Measurements from ENCODE around the gene TSPEAR. TPM values are rescaled to one million over a fixed set of nuclear protein-coding genes. Genes with fewer than 3 reads are reported as not detected.

Gene TSPEAR
- total and polyA plus RNA-seq, 2 donors (not counting 1 experiment from before 2014, with no cell fraction given) = not detected

DNA sequence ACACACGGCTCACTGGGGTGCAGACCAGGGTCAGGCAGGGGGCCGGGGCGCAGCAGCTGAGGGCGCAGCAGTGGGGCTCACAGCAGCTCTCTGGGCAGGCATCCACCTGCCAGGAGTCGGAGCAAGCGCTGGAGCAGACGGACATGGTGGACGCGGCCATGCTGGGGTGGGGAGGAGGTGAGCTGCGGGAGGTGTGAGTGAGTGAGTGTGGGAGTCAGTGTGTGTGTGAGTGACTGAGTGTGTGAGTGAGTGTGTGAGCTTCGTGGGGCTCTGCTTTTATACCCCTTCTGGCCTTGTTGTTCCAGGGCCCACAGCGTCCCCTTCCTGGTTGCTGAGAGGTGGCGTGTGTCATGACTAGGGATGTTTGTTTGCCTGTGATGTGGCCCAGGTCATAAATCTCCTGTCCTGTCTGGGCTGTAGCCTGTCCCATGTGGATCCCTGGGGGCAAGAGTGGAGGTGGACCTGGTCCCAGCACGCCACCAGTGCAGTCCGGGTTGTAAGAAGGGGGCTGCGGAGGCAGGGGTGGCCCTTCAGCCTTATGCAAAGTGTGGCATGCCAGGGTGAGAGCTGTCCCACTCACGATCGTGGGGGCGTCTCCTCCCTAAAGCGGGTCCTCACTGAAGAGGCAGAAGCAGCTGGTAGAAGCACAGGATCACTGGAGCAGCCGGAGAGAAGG is 171.2 kb downstream of the TSPEAR start, which contains the start of gene KRTAP10-1:
Gene KRTAP10-1, minus strand, starts transcription at position 205 of the 676 bp plus-strand sequence. Its CDS starts 45 bp downstream, at position 160.
- no peaks in the 10 kb centered on the region for H3K27me3 ChIP-seq (ENCODE audit: control insufficient read depth, insufficient read depth, low read length)
- H3K79me2 ChIP-seq (ENCODE audit: control insufficient read depth, insufficient read depth, low read length) = no peaks in the 10 kb centered on the region
- DNase-seq (ENCODE audit: low read depth in 2 of 2) = no peak
- TF ChIP-seq, protein P1, sequence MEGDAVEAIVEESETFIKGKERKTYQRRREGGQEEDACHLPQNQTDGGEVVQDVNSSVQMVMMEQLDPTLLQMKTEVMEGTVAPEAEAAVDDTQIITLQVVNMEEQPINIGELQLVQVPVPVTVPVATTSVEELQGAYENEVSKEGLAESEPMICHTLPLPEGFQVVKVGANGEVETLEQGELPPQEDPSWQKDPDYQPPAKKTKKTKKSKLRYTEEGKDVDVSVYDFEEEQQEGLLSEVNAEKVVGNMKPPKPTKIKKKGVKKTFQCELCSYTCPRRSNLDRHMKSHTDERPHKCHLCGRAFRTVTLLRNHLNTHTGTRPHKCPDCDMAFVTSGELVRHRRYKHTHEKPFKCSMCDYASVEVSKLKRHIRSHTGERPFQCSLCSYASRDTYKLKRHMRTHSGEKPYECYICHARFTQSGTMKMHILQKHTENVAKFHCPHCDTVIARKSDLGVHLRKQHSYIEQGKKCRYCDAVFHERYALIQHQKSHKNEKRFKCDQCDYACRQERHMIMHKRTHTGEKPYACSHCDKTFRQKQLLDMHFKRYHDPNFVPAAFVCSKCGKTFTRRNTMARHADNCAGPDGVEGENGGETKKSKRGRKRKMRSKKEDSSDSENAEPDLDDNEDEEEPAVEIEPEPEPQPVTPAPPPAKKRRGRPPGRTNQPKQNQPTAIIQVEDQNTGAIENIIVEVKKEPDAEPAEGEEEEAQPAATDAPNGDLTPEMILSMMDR (conservative IDR thresholded peaks at IDR 0.05 in 1 of 2, IDR thresholded peaks at IDR 0.05 in 1 of 2; ENCODE audit: low read depth in 1 of 2, low read length in 2 of 2) = no peak
- no peak for TF ChIP-seq EZH2 (IDR thresholded peaks at IDR 0.05; ENCODE audit: low read length, missing control alignments)
- no peaks in the 10 kb centered on the region for H3K9me3 ChIP-seq (ENCODE audit: control insufficient read depth, insufficient read depth, low read depth, low read length)
- no peak within 1 kb of the TSS for H3K27ac ChIP-seq (ENCODE audit: insufficient read depth, low read length)
- no peak within 1 kb of the TSS for H3K4me2 ChIP-seq (ENCODE audit: extremely low read depth, insufficient read depth, low read length)
- no peak within 1 kb of the TSS for H3K4me3 ChIP-seq (replicated peaks in 1 of 4; ENCODE audit: control extremely low read depth in 1 of 4, insufficient read depth in 1 of 4, low read depth in 3 of 4, low read length in 4 of 4)
- no peaks in the 10 kb centered on the region for H4K20me1 ChIP-seq (ENCODE audit: control insufficient read depth, extremely low read depth, insufficient read depth, low read length)
- no peaks in the 10 kb centered on the region for H3K36me3 ChIP-seq (ENCODE audit: control insufficient read depth, insufficient read depth, low read length)
- H3K9ac ChIP-seq (ENCODE audit: insufficient read depth, low read length) = no peak within 1 kb of the TSS
- H3K4me1 ChIP-seq (ENCODE audit: control insufficient read depth, extremely low read depth, insufficient read depth, low read length) = no peaks in the 10 kb centered on the region
- H2AFZ ChIP-seq (ENCODE audit: low read length) = no peak within 1 kb of the TSS

- no peak overlapping the region for H3K9ac ChIP-seq (ENCODE audit: insufficient read depth, low read length)
- no peaks in the 10 kb centered on the region for H3K9me3 ChIP-seq (ENCODE audit: control insufficient read depth, insufficient read depth, low read depth, low read length)
- no peak overlapping the region for H2AFZ ChIP-seq (ENCODE audit: low read length)
- TF ChIP-seq, protein P1 (conservative IDR thresholded peaks at IDR 0.05 in 1 of 2, IDR thresholded peaks at IDR 0.05 in 1 of 2; ENCODE audit: low read depth in 1 of 2, low read length in 2 of 2) = no peak
- TF ChIP-seq EZH2 (IDR thresholded peaks at IDR 0.05; ENCODE audit: low read length, missing control alignments) = no peak
- no peaks in the 10 kb centered on the region for H4K20me1 ChIP-seq (ENCODE audit: control insufficient read depth, extremely low read depth, insufficient read depth, low read length)
- no peak overlapping the region for H3K4me2 ChIP-seq (ENCODE audit: extremely low read depth, insufficient read depth, low read length)
- no peak for DNase-seq (ENCODE audit: low read depth in 2 of 2)
- no peaks in the 10 kb centered on the region for H3K4me1 ChIP-seq (ENCODE audit: control insufficient read depth, extremely low read depth, insufficient read depth, low read length)
- no peak overlapping the region for H3K27ac ChIP-seq (ENCODE audit: insufficient read depth, low read length)
- H3K36me3 ChIP-seq (ENCODE audit: control insufficient read depth, insufficient read depth, low read length) = no peaks in the 10 kb centered on the region
- H3K79me2 ChIP-seq (ENCODE audit: control insufficient read depth, insufficient read depth, low read length) = no peaks in the 10 kb centered on the region
- no peaks in the 10 kb centered on the region for H3K27me3 ChIP-seq (ENCODE audit: control insufficient read depth, insufficient read depth, low read length)
- H3K4me3 ChIP-seq (replicated peaks in 1 of 4; ENCODE audit: control extremely low read depth in 1 of 4, insufficient read depth in 1 of 4, low read depth in 3 of 4, low read length in 4 of 4) = no peak overlapping the region
Measured at GRCh38 chr21:44539046-44539445, 172.3 kb downstream of the TSPEAR start.

DNA sequence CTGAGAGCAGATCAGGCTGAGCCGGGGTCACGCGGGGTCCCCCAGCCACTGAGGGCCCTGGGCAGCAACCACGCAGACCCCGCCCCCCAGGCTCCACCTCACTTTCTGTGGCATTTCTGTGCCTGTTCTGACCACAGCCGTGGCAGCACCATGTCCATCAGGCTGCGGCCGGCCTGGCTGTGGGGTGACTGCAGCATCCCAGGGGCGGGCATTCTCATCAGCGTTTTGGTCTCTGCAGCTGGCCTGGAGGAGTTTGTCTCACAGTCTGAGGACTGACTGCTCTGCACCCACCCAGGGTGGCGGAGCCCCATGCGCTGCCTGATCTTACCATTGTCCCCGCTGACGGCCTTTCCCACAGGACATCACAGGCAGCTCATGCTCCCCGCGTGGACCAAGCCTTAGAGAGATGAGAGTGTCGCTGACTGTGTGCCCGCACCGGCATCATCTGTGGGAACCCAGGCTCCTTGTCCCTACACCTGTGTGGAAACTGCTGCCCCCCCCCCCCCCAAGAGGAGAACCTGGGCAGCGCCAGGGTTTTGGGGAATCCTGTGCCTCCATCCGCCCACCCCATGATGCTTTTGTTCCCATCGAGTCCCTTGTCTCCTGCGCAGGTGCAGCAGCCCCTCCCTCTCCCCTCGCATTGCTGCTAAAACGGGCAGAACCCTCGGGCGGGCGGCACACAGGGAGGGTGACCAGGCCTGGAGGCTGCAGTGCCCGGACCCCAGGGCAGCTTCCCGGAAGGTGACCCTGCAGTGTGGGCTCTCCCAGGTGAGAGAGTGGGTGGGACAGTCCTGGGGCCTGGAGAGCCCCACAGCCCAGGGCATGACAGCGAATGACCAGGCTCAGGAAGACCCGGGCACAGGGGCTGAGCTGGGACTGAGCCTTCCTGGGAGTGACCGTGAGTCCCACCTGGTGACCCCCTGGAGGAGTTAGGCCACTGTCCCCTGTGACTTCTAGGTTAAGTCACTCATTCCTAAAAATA is 173.2 kb downstream of the TSPEAR start:
- Histone ChIP-seq H3K4me2 (ENCODE audit: extremely low read depth, insufficient read depth, low read length) (no peak overlapping the region), H3K27ac (ENCODE audit: insufficient read depth, low read length) (no peak overlapping the region), H2AFZ (ENCODE audit: low read length) (no peak overlapping the region), H3K4me1 (ENCODE audit: control insufficient read depth, extremely low read depth, insufficient read depth, low read length) (no peaks in the 10 kb centered on the region), H3K9ac (ENCODE audit: insufficient read depth, low read length) (no peak overlapping the region), H3K4me3 (replicated peaks in 1 of 4; ENCODE audit: control extremely low read depth in 1 of 4, insufficient read depth in 1 of 4, low read depth in 3 of 4, low read length in 4 of 4) (no peak overlapping the region), H3K27me3 (ENCODE audit: control insufficient read depth, insufficient read depth, low read length) (no peaks in the 10 kb centered on the region), H3K9me3 (ENCODE audit: control insufficient read depth, insufficient read depth, low read depth, low read length) (no peaks in the 10 kb centered on the region), H3K36me3 (ENCODE audit: control insufficient read depth, insufficient read depth, low read length) (no peaks in the 10 kb centered on the region), H3K79me2 (ENCODE audit: control insufficient read depth, insufficient read depth, low read length) (no peaks in the 10 kb centered on the region), H4K20me1 (ENCODE audit: control insufficient read depth, extremely low read depth, insufficient read depth, low read length) (no peaks in the 10 kb centered on the region)
- no peak for DNase-seq (ENCODE audit: low read depth in 2 of 2)
- TF ChIP-seq, protein P1 (conservative IDR thresholded peaks at IDR 0.05 in 1 of 2, IDR thresholded peaks at IDR 0.05 in 1 of 2; ENCODE audit: low read depth in 1 of 2, low read length in 2 of 2) = no peak
- TF ChIP-seq EZH2 (IDR thresholded peaks at IDR 0.05; ENCODE audit: low read length, missing control alignments) = no peak

Data from fibroblast of lung (primary cell).